Kidney (tissue), 14 donors: ENCODE data around the gene NYNRIN. TPM values are rescaled to one million over a fixed set of nuclear protein-coding genes. Genes with fewer than 3 reads are reported as not detected.
"Not testable (repeated sequence)": the region's sequence is repeated elsewhere in the genome, so short reads cannot be mapped to it uniquely, and the experiment has no call there.

Experiments
- DNase-seq, 5 donors: peaks; one replicate each; pipeline ENCODE4 v3.0.0-alpha.2; 2013 to 2020
- FAIRE-seq: peaks from 2 replicates; lab custom pipeline; 2012; peaks lifted over from hg19 to GRCh38; lab: Jason Lieb, UNC
- H3K27ac ChIP-seq, 2 donors: one replicate each; pipeline ENCODE4 v1.7.0; 2013; ENCODE audit warnings: low read depth in 2 of 2, low read length in 2 of 2, inconsistent platforms in 1 of 2
- H3K27me3 ChIP-seq: one replicate; pipeline ENCODE4 v1.7.1; 2013; ENCODE audit warnings: low read length, inconsistent platforms; ENCODE audit not compliant: control insufficient read depth, insufficient read depth
- H3K36me3 ChIP-seq, 3 donors: one replicate each; pipeline versions ENCODE4 v1.7.0 to v1.7.1; 2013; ENCODE audit warnings: low read length in 3 of 3, control low read depth in 1 of 3, inconsistent platforms in 1 of 3; ENCODE audit not compliant: insufficient read depth in 3 of 3, control insufficient read depth in 2 of 3
- H3K4me1 ChIP-seq, 3 donors: one replicate each; pipeline versions ENCODE4 v1.7.0 to v1.7.1; 2013; ENCODE audit warnings: low read length in 3 of 3, inconsistent platforms in 1 of 3, low read depth in 1 of 3; ENCODE audit not compliant: control insufficient read depth in 2 of 3, insufficient read depth in 2 of 3
- H3K4me3 ChIP-seq, 3 donors: one replicate each; pipeline versions ENCODE4 v1.7.0 to v1.8.1; 2013; ENCODE audit warnings: low read length in 3 of 3, control low read depth in 1 of 3, inconsistent platforms in 1 of 3
- H3K9ac ChIP-seq, 3 donors: one replicate each; pipeline versions ENCODE4 v1.7.0 to v1.7.1; 2013; ENCODE audit warnings: low read length in 3 of 3, control low read depth in 1 of 3, inconsistent platforms in 1 of 3
- H3K9me3 ChIP-seq, 3 donors: one replicate each; pipeline versions ENCODE4 v1.7.0 to v1.7.1; 2013; ENCODE audit warnings: low read length in 3 of 3, control low read depth in 1 of 3, inconsistent platforms in 1 of 3; ENCODE audit not compliant: control insufficient read depth in 2 of 3, insufficient read depth in 1 of 3
- intact Hi-C: fragments of 100-400 bp; cut with DNase I; formaldehyde crosslinking; loops from one replicate; pipeline ENCODE4 v1.11.1; 2022
- polyA plus RNA-seq: library from polyadenylated mRNA; stranded (reverse); fragments of 350-450 nt; fragmentation: Illumina TruSeq; extraction: RNeasy Lipid Tissue Mini Kit (QIAGEN cat#74804); gene quantifications from one replicate; pipeline ENCODE4 v1.2.3, GENCODE V29; 2014; ENCODE audit warnings: low read depth, low replicate concordance; ENCODE audit not compliant: insufficient read depth
- total RNA-seq: library from RNA; stranded (reverse); fragmentation: NEBNext Ultra II Directional; extraction: Animal tissue kit (Norgen Biotek cat#: 25700); gene quantifications from one replicate; pipeline ENCODE4 v1.2.1, GENCODE V29; 2021
- TF ChIP-seq, protein P1 (sequence below): IDR thresholded peaks from 3 replicates; pipeline ENCODE4 v1.5.1; 2012; ENCODE audit warnings: mild to moderate bottlenecking, moderate library complexity, borderline replicate concordance; ENCODE audit not compliant: insufficient read depth; ENCODE audit errors: extremely low read depth
- donor health status: control.
- donor health status: control.
- donor health status: control.
- donor health status: control.
- donor health status: control.
- donor health status: DM: yes; HTN: yes; CAD: no.
- donor health status: Normal renal cell carcinoma (clear cell type).

The NYNRIN gene
- total and polyA plus RNA-seq, 2 donors from 2014 or later, result 4.4 to 12.1 TPM

DNA sequence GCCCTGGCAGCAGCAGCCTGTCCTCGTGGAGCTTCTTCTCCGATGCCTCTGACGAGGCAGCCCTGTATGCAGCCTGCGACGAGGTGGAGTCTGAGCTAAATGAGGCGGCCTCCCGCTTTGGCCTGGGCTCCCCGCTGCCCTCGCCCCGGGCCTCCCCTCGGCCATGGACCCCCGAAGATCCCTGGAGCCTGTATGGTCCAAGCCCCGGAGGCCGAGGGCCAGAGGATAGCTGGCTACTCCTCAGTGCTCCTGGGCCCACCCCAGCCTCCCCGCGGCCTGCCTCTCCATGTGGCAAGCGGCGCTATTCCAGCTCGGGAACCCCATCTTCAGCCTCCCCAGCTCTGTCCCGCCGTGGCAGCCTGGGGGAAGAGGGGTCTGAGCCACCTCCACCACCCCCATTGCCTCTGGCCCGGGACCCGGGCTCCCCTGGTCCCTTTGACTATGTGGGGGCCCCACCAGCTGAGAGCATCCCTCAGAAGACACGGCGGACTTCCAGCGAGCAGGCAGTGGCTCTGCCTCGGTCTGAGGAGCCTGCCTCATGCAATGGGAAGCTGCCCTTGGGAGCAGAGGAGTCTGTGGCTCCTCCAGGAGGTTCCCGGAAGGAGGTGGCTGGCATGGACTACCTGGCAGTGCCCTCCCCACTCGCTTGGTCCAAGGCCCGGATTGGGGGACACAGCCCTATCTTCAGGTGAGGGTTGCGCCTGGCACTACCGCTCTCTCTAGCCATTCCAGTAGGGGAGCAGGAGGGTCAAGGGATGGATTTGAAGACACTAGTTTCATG lies 28.7 kb upstream of the NYNRIN start:
- Histone ChIP-seq H3K27me3 (no peaks in the 10 kb centered on the region), H3K9me3 (no peaks in the 10 kb centered on the region), H3K36me3 (no peaks in the 10 kb centered on the region), H3K4me1 (peaks cover 3 to 12% (median 5%) of the 10 kb centered on the region in 3 donors), H3K27ac (no peak overlapping the region), H3K4me3 (no peak overlapping the region), H3K9ac (no peak overlapping the region)
- peak in 1 of 5 donors; percentile 77 for DNase-seq
- TF ChIP-seq, protein P1, sequence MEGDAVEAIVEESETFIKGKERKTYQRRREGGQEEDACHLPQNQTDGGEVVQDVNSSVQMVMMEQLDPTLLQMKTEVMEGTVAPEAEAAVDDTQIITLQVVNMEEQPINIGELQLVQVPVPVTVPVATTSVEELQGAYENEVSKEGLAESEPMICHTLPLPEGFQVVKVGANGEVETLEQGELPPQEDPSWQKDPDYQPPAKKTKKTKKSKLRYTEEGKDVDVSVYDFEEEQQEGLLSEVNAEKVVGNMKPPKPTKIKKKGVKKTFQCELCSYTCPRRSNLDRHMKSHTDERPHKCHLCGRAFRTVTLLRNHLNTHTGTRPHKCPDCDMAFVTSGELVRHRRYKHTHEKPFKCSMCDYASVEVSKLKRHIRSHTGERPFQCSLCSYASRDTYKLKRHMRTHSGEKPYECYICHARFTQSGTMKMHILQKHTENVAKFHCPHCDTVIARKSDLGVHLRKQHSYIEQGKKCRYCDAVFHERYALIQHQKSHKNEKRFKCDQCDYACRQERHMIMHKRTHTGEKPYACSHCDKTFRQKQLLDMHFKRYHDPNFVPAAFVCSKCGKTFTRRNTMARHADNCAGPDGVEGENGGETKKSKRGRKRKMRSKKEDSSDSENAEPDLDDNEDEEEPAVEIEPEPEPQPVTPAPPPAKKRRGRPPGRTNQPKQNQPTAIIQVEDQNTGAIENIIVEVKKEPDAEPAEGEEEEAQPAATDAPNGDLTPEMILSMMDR, result no peak
- no peak for FAIRE-seq
- intact Hi-C loops, result loop anchor here (10.0 kb wide), 1 partner anchor 55 kb away; the partner anchor contains the start of genes CBLN3 and KHNYN

DNA sequence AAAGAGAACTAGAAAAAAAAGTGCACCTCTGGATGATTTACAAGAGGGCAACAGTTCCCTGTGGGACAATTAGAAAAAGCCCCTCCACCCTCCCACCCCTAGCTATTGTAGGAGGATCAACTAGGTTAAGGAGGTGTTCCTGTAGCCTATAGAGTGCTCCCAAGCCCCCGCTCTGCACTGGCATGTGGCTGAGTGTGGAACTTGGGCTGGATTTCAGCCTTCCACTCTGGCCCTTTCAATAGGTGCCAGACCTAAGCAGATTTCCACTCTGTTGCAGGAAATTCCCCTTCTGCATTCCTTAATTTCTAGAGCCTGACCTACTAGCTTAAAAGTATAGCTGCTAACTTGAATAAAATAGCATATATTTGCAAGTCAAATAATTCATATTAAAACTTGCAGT lies 28.1 kb upstream of the NYNRIN start:
- no peaks in the 10 kb centered on the region for H3K36me3 ChIP-seq
- H3K27me3 ChIP-seq, result no peaks in the 10 kb centered on the region
- no peak overlapping the region for H3K9ac ChIP-seq
- H3K27ac ChIP-seq, result no peak overlapping the region
- H3K9me3 ChIP-seq, result no peaks in the 10 kb centered on the region
- TF ChIP-seq, protein P1, result no peak
- intact Hi-C loops, result loop anchor here (10.0 kb wide), 1 partner anchor 54 kb away; the partner anchor contains the start of genes CBLN3 and KHNYN
- H3K4me3 ChIP-seq, result no peak overlapping the region
- no peak for DNase-seq
- peaks cover 0 to 11% (median 5%) of the 10 kb centered on the region in 3 donors for H3K4me1 ChIP-seq
- no peak for FAIRE-seq

DNA sequence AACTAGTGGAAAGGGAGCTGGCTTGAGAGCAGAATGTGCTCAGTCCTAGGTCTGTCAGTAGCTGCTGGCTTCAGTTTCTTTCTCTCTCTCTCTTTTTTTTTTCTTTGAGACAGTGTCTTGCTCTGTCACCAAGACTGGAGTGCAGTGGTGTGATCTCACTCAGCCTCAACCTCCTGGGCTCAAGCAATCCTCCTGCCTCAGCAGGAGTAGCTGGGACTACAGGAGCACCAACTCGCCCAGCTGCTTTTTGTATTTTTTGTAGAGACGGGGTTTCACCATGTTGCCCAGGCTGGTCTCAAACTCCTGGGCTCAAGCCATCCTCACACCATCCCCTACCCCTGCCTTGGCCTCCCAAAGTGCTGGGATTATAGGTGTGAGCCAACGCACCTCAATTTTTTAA lies 27.2 kb upstream of the NYNRIN start:
- H3K27ac ChIP-seq, H3K9ac ChIP-seq, H3K36me3 ChIP-seq, H3K4me3 ChIP-seq, FAIRE-seq, H3K9me3 ChIP-seq, DNase-seq, H3K4me1 ChIP-seq, H3K27me3 ChIP-seq: not testable (repeated sequence)
- intact Hi-C loops, result loop anchor here (10.0 kb wide), 1 partner anchor 53 kb away; the partner anchor contains the start of genes CBLN3 and KHNYN

DNA sequence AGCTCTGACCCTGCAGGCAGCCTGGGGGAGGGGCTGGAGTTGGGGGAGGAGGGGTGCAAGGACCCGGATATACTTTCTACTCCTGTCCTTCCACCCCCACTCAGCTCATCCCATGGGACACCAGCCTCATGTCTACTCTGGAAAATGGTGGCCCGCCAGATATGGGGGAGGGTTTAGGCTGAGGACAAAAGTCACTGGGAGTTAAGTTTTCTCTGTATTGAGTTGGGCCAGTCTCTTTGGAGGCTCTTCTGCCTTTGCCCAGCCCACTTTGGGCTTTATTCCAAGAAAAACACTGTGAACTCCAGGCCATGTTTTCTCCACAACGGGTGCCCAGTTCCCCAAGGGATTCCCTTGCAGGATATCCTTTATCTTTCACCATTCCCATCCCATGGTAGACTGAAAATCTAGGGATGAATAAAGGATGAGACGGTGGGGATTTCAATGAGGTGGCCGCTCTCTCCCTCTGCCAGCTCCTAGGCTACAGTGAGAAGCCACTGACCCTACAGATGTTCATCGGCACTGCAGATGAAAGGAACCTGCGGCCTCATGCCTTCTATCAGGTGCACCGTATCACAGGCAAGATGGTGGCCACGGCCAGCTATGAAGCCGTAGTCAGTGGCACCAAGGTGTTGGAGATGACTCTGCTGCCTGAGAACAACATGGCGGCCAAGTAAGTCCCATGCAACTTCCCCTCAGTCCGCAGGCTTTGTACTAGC lies 25.9 kb upstream of the NYNRIN start:
- Histone ChIP-seq H3K4me1 (peaks cover 0 to 3% (median 0%) of the 10 kb centered on the region in 3 donors), H3K27ac (no peak overlapping the region), H3K27me3 (no peaks in the 10 kb centered on the region), H3K36me3 (peaks cover 0 to 2% (median 0%) of the 10 kb centered on the region in 3 donors), H3K4me3 (no peak overlapping the region), H3K9me3 (no peaks in the 10 kb centered on the region), H3K9ac (no peak overlapping the region)
- intact Hi-C loops, result loop anchor here (10.0 kb wide), 1 partner anchor 52 kb away; the partner anchor contains the start of genes CBLN3 and KHNYN
- DNase-seq, result peak; percentile 45 to 88 (median 74)
- FAIRE-seq, result no peak
- TF ChIP-seq, protein P1, result no peak
